GM12891 (cell line): Measurements from ENCODE around the gene NLRC4.

Experiments used
- DNase-seq: peaks from one replicate; pipeline ENCODE4 v3.0.0; 2011; ENCODE audit warnings: low spot score; ENCODE audit not compliant: insufficient read length
- FAIRE-seq: peaks from 2 replicates; lab custom pipeline; 2011; peaks lifted over from hg19 to GRCh38; lab: Jason Lieb, UNC
- PAX5 ChIP-seq: IDR thresholded peaks from 2 replicates; pipeline ENCODE4 v1.6.1; 2011; ENCODE audit warnings: low read length, moderate library complexity, mild to moderate bottlenecking; ENCODE audit not compliant: insufficient read depth, severe bottlenecking
- POLR2A ChIP-seq: IDR thresholded peaks from 2 replicates; pipeline ENCODE4 v1.6.1; 2011; ENCODE audit warnings: low read depth, low read length, control low read depth
- POLR2AphosphoS5 ChIP-seq: IDR thresholded peaks from 2 replicates; pipeline ENCODE4 v1.6.1; 2011; ENCODE audit warnings: low read depth, low read length, control low read depth
- POU2F2 ChIP-seq: IDR thresholded peaks from 2 replicates; pipeline ENCODE4 v1.6.1; 2011; ENCODE audit warnings: low read depth, mild to moderate bottlenecking, control low read depth, low read length, moderate library complexity
- SPI1 ChIP-seq: IDR thresholded peaks from 2 replicates; pipeline ENCODE4 v1.6.1; 2011; ENCODE audit warnings: low read depth, low read length, control low read depth
- TAF1 ChIP-seq: IDR thresholded peaks from 2 replicates; pipeline ENCODE4 v1.6.1; 2011; ENCODE audit warnings: low read depth, low read length, control low read depth

NLRC4 gene

DNA sequence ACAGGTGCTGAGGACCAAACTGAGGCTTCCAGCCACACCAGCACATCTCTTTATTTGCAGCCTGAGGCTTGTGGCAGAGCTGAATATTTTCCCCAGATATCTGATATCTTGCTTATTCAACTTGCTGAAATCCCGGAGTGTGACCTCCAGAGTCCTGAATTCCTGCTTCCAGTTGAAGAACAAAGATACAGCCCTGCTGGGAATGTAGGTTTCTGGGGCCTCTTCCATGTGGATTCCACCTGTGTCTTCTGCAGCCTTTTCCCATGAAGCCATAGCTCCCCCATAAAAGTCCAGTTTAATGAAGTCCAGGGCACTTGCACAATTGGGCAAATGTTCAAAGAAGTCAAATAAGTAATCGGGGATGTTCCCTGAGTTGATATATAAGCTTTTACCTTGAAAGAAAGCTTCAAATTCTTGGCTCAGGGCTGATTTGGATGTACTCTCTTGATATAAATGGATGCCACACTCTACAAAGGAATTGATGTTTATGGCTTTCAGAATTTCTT lies 14.9 kb downstream of the NLRC4 start:
- no peak for DNase-seq
- FAIRE-seq: no peak
- TF ChIP-seq POLR2A (no peak), POU2F2 (no peak), PAX5 (no peak), SPI1 (no peak), POLR2AphosphoS5 (no peak), TAF1 (no peak)

DNA sequence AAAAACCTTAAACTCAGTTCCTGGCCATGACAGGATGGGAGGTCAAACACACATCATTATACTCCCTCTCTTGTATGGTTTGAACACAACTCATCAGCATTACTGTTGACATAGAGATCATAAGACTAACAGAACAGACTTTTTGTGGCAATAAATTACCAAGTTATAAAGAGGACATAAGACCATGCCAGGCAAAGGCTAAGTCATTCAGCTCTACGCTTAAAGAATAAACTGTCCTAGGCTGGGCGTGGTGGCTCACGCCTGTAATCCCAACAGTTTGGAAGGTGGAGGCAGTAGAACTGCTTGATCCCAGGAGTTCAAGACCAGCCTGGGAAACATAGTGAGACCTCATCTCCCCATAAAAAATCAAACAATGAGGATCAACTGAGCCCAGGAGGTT lies 16.4 kb downstream of the NLRC4 start:
- no peak for TF ChIP-seq SPI1
- TF ChIP-seq PAX5: no peak
- FAIRE-seq: no peak
- no peak for DNase-seq

GRCh38 chr2:32246911-32247310 lies 17.8 kb downstream of the NLRC4 start:
- TF ChIP-seq SPI1 (no peak), POLR2A (no peak), POLR2AphosphoS5 (no peak), TAF1 (no peak), PAX5 (no peak), POU2F2 (no peak)
- FAIRE-seq (no peak), DNase-seq (no peak)

DNA sequence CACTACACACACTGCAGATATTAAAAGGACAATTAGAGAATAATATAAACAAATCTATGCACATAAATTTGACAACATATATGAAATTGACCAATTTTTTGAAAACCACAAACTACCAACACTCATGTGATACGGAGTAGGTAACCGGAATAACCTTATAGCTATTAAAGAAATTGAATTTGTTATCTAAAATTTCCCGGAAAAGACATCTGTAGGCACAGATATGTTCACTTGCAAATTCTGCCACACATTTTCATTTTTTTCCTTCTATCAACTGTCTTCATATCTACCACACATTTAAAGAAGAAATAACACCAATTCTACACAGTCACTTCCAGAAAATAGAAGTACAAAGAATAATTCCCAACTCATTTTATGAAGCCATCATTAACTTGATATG lies 22.4 kb downstream of the NLRC4 start:
- FAIRE-seq (no peak), DNase-seq (no peak)
- TF ChIP-seq SPI1: no peak
- TF ChIP-seq POU2F2: no peak
- TF ChIP-seq PAX5: no peak
- TF ChIP-seq POLR2AphosphoS5: no peak
- TF ChIP-seq POLR2A: no peak
- TF ChIP-seq TAF1: no peak

- no peak for DNase-seq
- no peak for FAIRE-seq
- TF ChIP-seq POLR2A (no peak), SPI1 (no peak), PAX5 (no peak), TAF1 (no peak), POLR2AphosphoS5 (no peak), POU2F2 (no peak)
These were observed 26.7 kb downstream of the NLRC4 start for GRCh38 chr2:32237996-32238395.

DNA sequence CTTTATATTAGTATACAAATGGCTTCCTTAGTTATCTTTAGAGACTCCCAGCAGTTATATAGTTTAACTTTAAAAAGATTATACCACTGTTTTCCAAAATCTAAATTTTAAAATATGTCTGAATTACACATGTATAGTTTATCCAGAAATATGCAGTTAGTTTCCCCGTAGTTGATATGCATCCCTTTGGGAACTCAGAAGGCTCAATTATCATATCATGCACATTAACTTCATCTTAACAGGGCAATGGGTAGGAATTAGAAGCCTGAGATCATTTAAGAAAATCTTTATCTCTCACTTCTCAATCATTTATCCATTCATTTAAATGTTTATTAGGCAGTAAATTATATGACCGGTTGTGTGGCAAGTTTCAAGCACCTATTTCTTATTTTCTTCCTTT lies 27.2 kb downstream of the NLRC4 start:
- TF ChIP-seq POU2F2 (no peak), PAX5 (no peak), SPI1 (no peak)
- no peak for FAIRE-seq

DNA sequence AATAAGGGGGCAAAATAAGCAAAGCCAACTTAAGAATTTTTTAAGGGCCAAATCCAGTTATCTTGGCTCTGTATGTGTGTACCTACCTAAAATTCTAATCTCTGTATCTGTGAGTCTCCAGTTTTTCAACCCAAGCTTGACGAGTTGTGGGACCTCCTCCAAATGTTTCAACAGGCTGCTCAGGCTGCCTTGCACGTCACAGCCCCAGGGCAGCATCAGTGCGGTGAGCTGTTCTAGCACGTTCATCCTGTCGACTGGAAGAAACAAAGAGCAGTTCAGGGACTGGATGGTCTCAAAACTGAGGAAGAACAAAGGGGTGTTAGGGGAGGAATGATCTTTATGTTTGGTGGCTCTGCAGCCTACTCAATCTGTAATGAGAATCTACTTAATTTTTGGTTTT lies 29.4 kb downstream of the NLRC4 start:
- peak; percentile 35 for FAIRE-seq
- TF ChIP-seq POU2F2 (no peak), POLR2AphosphoS5 (no peak), POLR2A (no peak), SPI1 (no peak), PAX5 (no peak)
- no peak for DNase-seq

More for the DNA sequence above, 27.2 kb downstream of the NLRC4 start:
- no peak for DNase-seq

DNA sequence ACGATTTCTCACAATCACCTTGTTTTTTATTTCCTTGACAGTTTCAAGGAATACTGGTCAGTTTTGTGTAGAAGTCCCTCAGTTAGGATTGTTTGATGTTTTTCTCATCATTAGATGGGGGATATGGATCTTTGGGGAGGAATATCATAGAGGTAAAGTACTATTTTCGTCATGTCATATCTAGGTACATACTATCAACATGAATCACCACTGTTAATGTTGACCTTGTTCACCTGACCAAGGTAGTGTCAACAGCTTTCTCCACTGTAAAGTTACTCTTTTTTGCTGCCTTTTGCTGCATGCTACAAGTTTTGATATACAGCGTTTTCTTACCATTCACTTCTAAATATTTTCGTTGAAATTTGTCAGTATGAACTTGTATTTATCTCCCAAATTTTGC lies 32.7 kb downstream of the NLRC4 start:
- no peak for DNase-seq
- TF ChIP-seq SPI1 (no peak), POU2F2 (no peak), PAX5 (no peak), TAF1 (no peak), POLR2AphosphoS5 (no peak), POLR2A (no peak)
- FAIRE-seq: peak; percentile 9

DNA sequence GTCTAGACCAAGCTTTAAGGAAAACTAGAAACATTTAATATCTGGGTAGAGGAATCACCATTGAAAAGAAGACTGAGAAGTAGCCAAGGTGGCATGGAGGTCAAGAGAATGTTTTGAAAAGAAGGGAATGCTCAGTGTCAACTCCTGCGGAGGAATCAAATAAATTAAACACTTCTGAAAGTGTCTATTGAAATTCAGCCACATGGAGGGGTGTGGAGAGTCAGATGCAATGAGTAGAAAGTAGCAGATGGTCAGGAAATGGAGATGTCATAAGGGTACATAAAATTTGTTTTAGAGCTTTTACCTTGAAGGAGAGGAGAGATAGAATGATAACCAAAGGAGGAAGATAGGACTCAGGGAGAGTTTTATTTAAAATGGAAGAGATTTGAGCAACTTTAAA lies 35.1 kb downstream of the NLRC4 start:
- DNase-seq (no peak), FAIRE-seq (no peak)
- TF ChIP-seq PAX5 (no peak), POLR2A (no peak)

GRCh38 chr2:32228181-32228580 lies 36.5 kb downstream of the NLRC4 start:
- DNase-seq: no peak
- TF ChIP-seq POU2F2 (no peak), SPI1 (no peak), POLR2A (no peak), TAF1 (no peak), POLR2AphosphoS5 (no peak), PAX5 (no peak)
- no peak for FAIRE-seq

- FAIRE-seq: no peak
- no peak for DNase-seq
These were observed 37.2 kb downstream of the NLRC4 start for GRCh38 chr2:32227492-32227891.

More at GRCh38 chr2:32227492-32227891, 37.2 kb downstream of the NLRC4 start:
- TF ChIP-seq POLR2AphosphoS5 (no peak), POU2F2 (no peak)
